ENCODE data around the gene LRRC15. TPM values are rescaled to one million over a fixed set of nuclear protein-coding genes. Genes with fewer than 3 reads are reported as not detected.

The LRRC15 gene
- total RNA-seq: not detected

DNA sequence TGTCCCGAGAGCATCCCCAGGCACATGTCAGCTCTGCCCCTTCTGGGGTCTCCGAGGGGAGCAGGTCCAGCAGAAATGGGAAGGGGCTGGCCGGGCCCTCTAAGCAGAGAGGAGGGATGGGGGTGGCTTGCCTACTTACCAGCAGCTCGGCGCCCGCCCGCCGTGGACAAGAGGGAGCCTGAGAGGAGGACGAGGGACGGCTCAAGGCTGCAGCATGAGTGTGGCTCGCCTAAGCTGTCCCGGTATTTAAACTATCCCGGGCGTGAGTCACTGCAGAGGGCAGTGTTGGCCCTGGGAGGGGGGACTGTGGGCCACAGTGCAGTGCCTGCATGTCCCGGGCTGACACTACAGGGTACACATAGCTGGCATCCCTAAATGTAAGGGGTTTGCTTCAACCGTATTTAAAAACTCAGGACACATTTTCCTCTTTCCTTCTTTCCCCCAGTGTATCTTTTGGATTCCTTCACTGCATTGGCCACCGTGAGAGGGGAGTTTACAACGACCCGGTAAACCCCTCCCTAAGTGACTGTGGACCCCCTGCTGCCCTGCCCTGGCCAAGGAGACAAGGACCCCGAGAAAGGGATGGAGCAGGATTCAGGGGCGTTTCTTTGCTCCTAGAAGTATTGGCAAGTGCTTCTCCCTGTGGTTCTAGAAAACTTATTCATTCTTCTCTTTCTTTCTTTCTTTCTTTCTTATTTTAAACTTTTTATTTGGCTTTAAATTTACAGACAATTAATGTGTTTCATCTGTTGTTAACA lies at the start of gene LRRC15:
Gene LRRC15, minus strand, starts transcription at position 222 of the 758 bp plus-strand sequence. CDS start 8,700 bp downstream, outside the sequence.
- no peaks in the 10 kb centered on the region for H3K9me3 ChIP-seq
- TF ChIP-seq POLR2A (IDR thresholded peaks at IDR 0.05) (no peak), CTCF (IDR thresholded peaks at IDR 0.05) (no peak), POLR2AphosphoS5 (IDR thresholded peaks at IDR 0.05; ENCODE audit: insufficient read depth in 1 of 2, low read depth in 1 of 2) (no peak)
- H3K36me3 ChIP-seq: no peaks in the 10 kb centered on the region
- H3K27ac ChIP-seq: no peak within 1 kb of the TSS
- H3K4me3 ChIP-seq: no peak within 1 kb of the TSS
- H3K4me1 ChIP-seq: peaks cover 22% of the 10 kb centered on the region
- no peaks in the 10 kb centered on the region for H3K27me3 ChIP-seq
- intact Hi-C loops (cut with DNase I): no loop called here
- DNase-seq (ENCODE audit: extremely low spot score in 2 of 2): no peak

DNA sequence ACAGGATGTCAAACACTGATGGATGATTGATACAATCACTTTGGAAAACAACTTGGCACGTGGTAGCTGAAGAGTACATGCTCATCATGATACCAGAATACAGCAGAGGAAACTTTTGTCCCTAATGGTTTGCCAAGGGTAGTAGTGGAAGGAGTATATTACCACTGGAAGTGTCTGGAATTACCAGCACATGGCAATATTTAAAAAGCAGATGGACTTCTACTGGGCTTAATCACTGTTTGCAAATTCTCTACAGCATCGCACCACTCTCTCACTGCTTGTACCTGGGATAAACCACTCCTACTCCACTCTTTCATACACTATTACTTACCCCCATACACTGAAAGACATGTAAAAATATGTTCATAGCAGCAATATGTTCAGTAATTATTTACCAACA lies 49.1 kb upstream of the LRRC15 start:
- intact Hi-C loops (cut with DNase I): no loop called here
- TF ChIP-seq POLR2A (IDR thresholded peaks at IDR 0.05) (no peak), POLR2AphosphoS5 (IDR thresholded peaks at IDR 0.05; ENCODE audit: insufficient read depth in 1 of 2, low read depth in 1 of 2) (no peak), CTCF (IDR thresholded peaks at IDR 0.05) (no peak)
- Histone ChIP-seq H3K9me3 (no peaks in the 10 kb centered on the region), H3K36me3 (peaks cover 3 to 4% of the 10 kb centered on the region in 2 donors), H3K4me1 (no peaks in the 10 kb centered on the region), H3K27ac (no peak overlapping the region), H3K4me3 (no peak overlapping the region), H3K27me3 (no peaks in the 10 kb centered on the region)
- no peak for DNase-seq (ENCODE audit: extremely low spot score in 2 of 2)

- no peaks in the 10 kb centered on the region for H3K27me3 ChIP-seq
- H3K9me3 ChIP-seq: no peaks in the 10 kb centered on the region
- intact Hi-C loops (cut with DNase I): loop anchor here (5.0 kb wide), 1 partner anchor 75 kb away; no protein-coding TSS in a partner anchor
- TF ChIP-seq CTCF (IDR thresholded peaks at IDR 0.05) (no peak), POLR2AphosphoS5 (IDR thresholded peaks at IDR 0.05; ENCODE audit: insufficient read depth in 1 of 2, low read depth in 1 of 2) (no peak), POLR2A (IDR thresholded peaks at IDR 0.05) (no peak)
- no peak overlapping the region for H3K4me3 ChIP-seq
- no peaks in the 10 kb centered on the region for H3K36me3 ChIP-seq
- H3K4me1 ChIP-seq: no peaks in the 10 kb centered on the region
- no peak overlapping the region for H3K27ac ChIP-seq
- DNase-seq (ENCODE audit: extremely low spot score in 2 of 2): no peak
Observed at GRCh38 chr3:194407423-194407822, 37.9 kb upstream of the LRRC15 start.

DNA sequence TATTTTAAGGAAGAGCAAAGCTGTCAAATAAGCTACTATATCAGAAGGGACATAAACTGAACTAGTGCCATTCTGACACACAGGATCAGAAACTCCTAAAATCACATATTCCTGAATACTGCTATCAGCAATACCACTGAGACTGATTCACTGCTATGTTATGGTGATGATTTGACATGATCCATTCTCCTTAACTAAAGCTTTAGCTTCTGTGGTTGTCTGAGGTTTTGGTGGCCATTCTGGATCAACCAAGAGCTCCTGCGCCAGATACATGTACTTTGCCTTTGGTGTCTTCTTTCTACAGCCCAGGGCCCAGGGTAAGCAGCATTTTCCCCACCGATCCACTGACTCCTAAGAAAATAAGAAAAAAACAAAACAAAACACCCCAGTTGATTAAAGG lies 36.2 kb upstream of the LRRC15 start:
- Histone ChIP-seq H3K27me3 (no peaks in the 10 kb centered on the region), H3K4me1 (no peaks in the 10 kb centered on the region), H3K36me3 (no peaks in the 10 kb centered on the region), H3K4me3 (no peak overlapping the region), H3K27ac (no peak overlapping the region), H3K9me3 (no peaks in the 10 kb centered on the region)
- intact Hi-C loops (cut with DNase I): loop anchor here (5.0 kb wide), 1 partner anchor 73 kb away; no protein-coding TSS in a partner anchor
- no peak for DNase-seq (ENCODE audit: extremely low spot score in 2 of 2)
- TF ChIP-seq POLR2AphosphoS5 (IDR thresholded peaks at IDR 0.05; ENCODE audit: insufficient read depth in 1 of 2, low read depth in 1 of 2) (no peak), POLR2A (IDR thresholded peaks at IDR 0.05) (no peak), CTCF (IDR thresholded peaks at IDR 0.05) (no peak)

All from vagina (tissue), 2 donors.